Neural cell (in vitro differentiated cells): Measurements from ENCODE around the gene ERAL1.

Source experiments
- EP300 ChIP-seq: fragments of 450-650 bp; conservative IDR thresholded peaks from 2 replicates; pipeline ENCODE4 v1.6.1; 2014; ENCODE audit warnings: antibody characterized with exemption, mild to moderate bottlenecking, moderate library complexity; ENCODE audit not compliant: poor library complexity, severe bottlenecking
- POLR2AphosphoS5 ChIP-seq: IDR thresholded peaks from 2 replicates; pipeline ENCODE4 v1.6.1; 2012
- SMC3 ChIP-seq: fragments of 450-650 bp; conservative IDR thresholded peaks from 2 replicates; pipeline ENCODE4 v1.6.1; 2014; ENCODE audit warnings: antibody characterized with exemption, mild to moderate bottlenecking, moderate library complexity; ENCODE audit not compliant: poor library complexity
- TF ChIP-seq, protein P1 (sequence below): fragments of 450-650 bp; IDR thresholded peaks from 2 replicates; pipeline ENCODE4 v1.5.1; 2014; ENCODE audit warnings: antibody characterized with exemption, mild to moderate bottlenecking, moderate library complexity; ENCODE audit not compliant: poor library complexity, severe bottlenecking

- TF ChIP-seq, protein P1, sequence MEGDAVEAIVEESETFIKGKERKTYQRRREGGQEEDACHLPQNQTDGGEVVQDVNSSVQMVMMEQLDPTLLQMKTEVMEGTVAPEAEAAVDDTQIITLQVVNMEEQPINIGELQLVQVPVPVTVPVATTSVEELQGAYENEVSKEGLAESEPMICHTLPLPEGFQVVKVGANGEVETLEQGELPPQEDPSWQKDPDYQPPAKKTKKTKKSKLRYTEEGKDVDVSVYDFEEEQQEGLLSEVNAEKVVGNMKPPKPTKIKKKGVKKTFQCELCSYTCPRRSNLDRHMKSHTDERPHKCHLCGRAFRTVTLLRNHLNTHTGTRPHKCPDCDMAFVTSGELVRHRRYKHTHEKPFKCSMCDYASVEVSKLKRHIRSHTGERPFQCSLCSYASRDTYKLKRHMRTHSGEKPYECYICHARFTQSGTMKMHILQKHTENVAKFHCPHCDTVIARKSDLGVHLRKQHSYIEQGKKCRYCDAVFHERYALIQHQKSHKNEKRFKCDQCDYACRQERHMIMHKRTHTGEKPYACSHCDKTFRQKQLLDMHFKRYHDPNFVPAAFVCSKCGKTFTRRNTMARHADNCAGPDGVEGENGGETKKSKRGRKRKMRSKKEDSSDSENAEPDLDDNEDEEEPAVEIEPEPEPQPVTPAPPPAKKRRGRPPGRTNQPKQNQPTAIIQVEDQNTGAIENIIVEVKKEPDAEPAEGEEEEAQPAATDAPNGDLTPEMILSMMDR: no peak
- TF ChIP-seq POLR2AphosphoS5: no peak
- TF ChIP-seq SMC3: no peak
- TF ChIP-seq EP300: no peak
Observed at GRCh38 chr17:28857905-28858800, 3.3 kb downstream of the ERAL1 start.
